Thyroid gland (tissue), 4 donors: Measurements from ENCODE around the gene BCKDHB. TPM values are rescaled to one million over a fixed set of nuclear protein-coding genes. Genes with fewer than 3 reads are reported as not detected.

ENCODE experiments used
- DNase-seq, 2 donors: peaks; one replicate each; pipeline ENCODE4 v3.0.0-alpha.2; 2019
- H3K27ac ChIP-seq, 3 donors: fragments of 200-600 bp; sonication (generic); 1 replicate in 2 of 3; 2 replicates in 1 of 3; pipeline ENCODE4 v1.5.1; 2016 to 2019; ENCODE audit warnings: mild to moderate bottlenecking in 1 of 3, moderate library complexity in 1 of 3
- H3K27me3 ChIP-seq: fragments of 200-600 bp; sonication (generic); one replicate; pipeline ENCODE4 v1.5.1; 2019
- H3K36me3 ChIP-seq, 2 donors: fragments of 200-600 bp; sonication (generic); one replicate each; pipeline ENCODE4 v1.5.1; 2016 to 2019
- H3K4me1 ChIP-seq, 2 donors: fragments of 200-600 bp; sonication (generic); one replicate each; pipeline ENCODE4 v1.5.1; 2017 to 2019
- H3K4me3 ChIP-seq, 3 donors: fragments of 200-600 bp; sonication (generic); replicated peaks in 1 of 3; 1 replicate in 2 of 3; 2 replicates in 1 of 3; pipeline ENCODE4 v1.5.1; 2016; ENCODE audit warnings: mild to moderate bottlenecking in 1 of 3
- H3K9me3 ChIP-seq: fragments of 200-600 bp; sonication (generic); one replicate; pipeline ENCODE4 v1.5.1; 2017
- POLR2A ChIP-seq, 2 donors: fragments of 450-650 bp; IDR thresholded peaks; one replicate each; pipeline ENCODE4 v1.6.1; 2017; ENCODE audit warnings: antibody characterized with exemption in 2 of 2, mild to moderate bottlenecking in 2 of 2, moderate library complexity in 1 of 2
- WGBS, 2 donors: methylation state at CpG; one replicate each; pipeline ENCODE4 v1.1.5; 2017; 5-methylcytosine and 5-hydroxymethylcytosine counted together
- intact Hi-C: fragments of 100-400 bp; cut with DNase I; formaldehyde crosslinking; loops from one replicate; pipeline ENCODE4 v1.15.1; 2023
- total RNA-seq, 4 donors: library from RNA; depleted of rRNA; stranded (reverse); fragments of >200 nt; gene quantifications; one replicate each; pipeline ENCODE4 v1.2.3, GENCODE V29; 2016
- TF ChIP-seq, protein P1 (sequence below), 6 experiments: fragments of 200-600 bp in 3 of 6; fragments of 450-650 bp in 3 of 6; sonication (generic) in 3 of 6; IDR thresholded peaks; one replicate each; pipeline ENCODE4 v1.5.1; 2016 to 2019; ENCODE audit warnings: antibody characterized with exemption in 6 of 6, mild to moderate bottlenecking in 2 of 6, inconsistent platforms in 1 of 6, moderate library complexity in 1 of 6

The BCKDHB gene
- total RNA-seq, 4 donors from 2014 or later: 16.7 to 36.9 (median 24.4) TPM

DNA sequence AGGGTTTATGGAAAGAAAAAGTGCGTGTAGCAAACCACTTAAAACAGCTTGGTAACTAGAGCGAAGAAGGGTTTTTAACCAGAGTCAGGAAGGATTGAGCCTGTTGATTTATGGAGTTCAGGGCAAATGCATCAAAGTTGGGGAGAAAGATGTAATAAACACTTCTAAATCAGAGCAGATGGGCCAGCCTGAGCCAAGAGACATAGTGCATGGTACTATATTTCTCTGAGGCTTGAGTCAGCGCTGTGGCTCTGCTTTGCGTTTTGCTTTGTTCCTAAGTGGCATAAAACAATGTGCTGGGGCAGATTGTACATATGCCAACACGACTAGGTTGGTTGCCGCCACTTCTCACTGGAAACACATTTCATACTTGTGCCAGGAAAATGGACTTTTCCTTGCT lies 111.3 kb downstream of the BCKDHB start:
- H3K4me3 ChIP-seq: no peak overlapping the region
- DNase-seq: no peak
- no peak overlapping the region for H3K27ac ChIP-seq
- no peaks in the 10 kb centered on the region for H3K4me1 ChIP-seq
- no peaks in the 10 kb centered on the region for H3K9me3 ChIP-seq
- H3K27me3 ChIP-seq: no peaks in the 10 kb centered on the region
- intact Hi-C loops: no loop called here
- H3K36me3 ChIP-seq: no peaks in the 10 kb centered on the region
- 87 to 93% methylated on average over 6 of the region's 6 CpGs for WGBS, 2 donors
- no peak for TF ChIP-seq POLR2A (IDR thresholded peaks at IDR 0.05)
- TF ChIP-seq, protein P1, sequence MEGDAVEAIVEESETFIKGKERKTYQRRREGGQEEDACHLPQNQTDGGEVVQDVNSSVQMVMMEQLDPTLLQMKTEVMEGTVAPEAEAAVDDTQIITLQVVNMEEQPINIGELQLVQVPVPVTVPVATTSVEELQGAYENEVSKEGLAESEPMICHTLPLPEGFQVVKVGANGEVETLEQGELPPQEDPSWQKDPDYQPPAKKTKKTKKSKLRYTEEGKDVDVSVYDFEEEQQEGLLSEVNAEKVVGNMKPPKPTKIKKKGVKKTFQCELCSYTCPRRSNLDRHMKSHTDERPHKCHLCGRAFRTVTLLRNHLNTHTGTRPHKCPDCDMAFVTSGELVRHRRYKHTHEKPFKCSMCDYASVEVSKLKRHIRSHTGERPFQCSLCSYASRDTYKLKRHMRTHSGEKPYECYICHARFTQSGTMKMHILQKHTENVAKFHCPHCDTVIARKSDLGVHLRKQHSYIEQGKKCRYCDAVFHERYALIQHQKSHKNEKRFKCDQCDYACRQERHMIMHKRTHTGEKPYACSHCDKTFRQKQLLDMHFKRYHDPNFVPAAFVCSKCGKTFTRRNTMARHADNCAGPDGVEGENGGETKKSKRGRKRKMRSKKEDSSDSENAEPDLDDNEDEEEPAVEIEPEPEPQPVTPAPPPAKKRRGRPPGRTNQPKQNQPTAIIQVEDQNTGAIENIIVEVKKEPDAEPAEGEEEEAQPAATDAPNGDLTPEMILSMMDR (IDR thresholded peaks at IDR 0.05): no peak

- DNase-seq: no peak
- no peak overlapping the region for H3K4me3 ChIP-seq
- no peaks in the 10 kb centered on the region for H3K27me3 ChIP-seq
- no peaks in the 10 kb centered on the region for H3K4me1 ChIP-seq
- intact Hi-C loops: no loop called here
- TF ChIP-seq, protein P1 (IDR thresholded peaks at IDR 0.05): no peak
- TF ChIP-seq POLR2A (IDR thresholded peaks at IDR 0.05): no peak
- WGBS, 2 donors: 78 to 90% methylated on average over 3 of the region's 3 CpGs
- H3K36me3 ChIP-seq: no peaks in the 10 kb centered on the region
- H3K27ac ChIP-seq: no peak overlapping the region
- H3K9me3 ChIP-seq: no peaks in the 10 kb centered on the region
Observed at GRCh38 chr6:80223743-80224212, 117.3 kb downstream of the BCKDHB start.

- no peak overlapping the region for H3K27ac ChIP-seq
- WGBS, 2 donors: 82 to 91% methylated on average over 3 of the region's 3 CpGs
- no peaks in the 10 kb centered on the region for H3K27me3 ChIP-seq
- no peaks in the 10 kb centered on the region for H3K9me3 ChIP-seq
- no peaks in the 10 kb centered on the region for H3K4me1 ChIP-seq
- intact Hi-C loops: no loop called here
- no peaks in the 10 kb centered on the region for H3K36me3 ChIP-seq
- no peak overlapping the region for H3K4me3 ChIP-seq
- DNase-seq: no peak
- TF ChIP-seq POLR2A (IDR thresholded peaks at IDR 0.05): no peak
- TF ChIP-seq, protein P1 (IDR thresholded peaks at IDR 0.05): no peak
Observed at GRCh38 chr6:80226151-80226550, 119.7 kb downstream of the BCKDHB start.

DNA sequence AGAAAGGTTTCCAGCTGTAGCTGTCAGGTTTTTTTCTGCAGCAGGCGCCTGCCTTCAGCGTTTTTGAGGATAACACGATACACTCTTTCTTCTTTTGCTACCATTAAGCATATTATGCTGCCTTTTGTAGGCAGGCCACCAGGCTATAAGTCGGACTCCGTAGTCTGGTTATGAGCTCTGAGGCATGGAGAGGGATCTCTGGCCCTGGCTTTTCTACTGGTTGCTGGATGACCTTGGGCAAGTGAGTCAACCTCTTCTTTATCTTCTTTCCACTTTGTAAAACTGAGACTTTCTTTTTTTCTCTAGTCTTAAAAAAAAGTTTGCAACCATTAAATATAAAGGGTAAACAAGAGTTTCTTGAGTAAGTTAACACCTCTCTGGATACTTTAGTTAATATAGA lies 120.2 kb downstream of the BCKDHB start:
- H3K27ac ChIP-seq: no peak overlapping the region
- no peak for DNase-seq
- TF ChIP-seq POLR2A (IDR thresholded peaks at IDR 0.05): no peak
- no peaks in the 10 kb centered on the region for H3K9me3 ChIP-seq
- H3K27me3 ChIP-seq: no peaks in the 10 kb centered on the region
- H3K4me1 ChIP-seq: no peaks in the 10 kb centered on the region
- no peak overlapping the region for H3K4me3 ChIP-seq
- 96 to 98% methylated on average over 5 of the region's 5 CpGs for WGBS, 2 donors
- no peaks in the 10 kb centered on the region for H3K36me3 ChIP-seq
- intact Hi-C loops: no loop called here

DNA sequence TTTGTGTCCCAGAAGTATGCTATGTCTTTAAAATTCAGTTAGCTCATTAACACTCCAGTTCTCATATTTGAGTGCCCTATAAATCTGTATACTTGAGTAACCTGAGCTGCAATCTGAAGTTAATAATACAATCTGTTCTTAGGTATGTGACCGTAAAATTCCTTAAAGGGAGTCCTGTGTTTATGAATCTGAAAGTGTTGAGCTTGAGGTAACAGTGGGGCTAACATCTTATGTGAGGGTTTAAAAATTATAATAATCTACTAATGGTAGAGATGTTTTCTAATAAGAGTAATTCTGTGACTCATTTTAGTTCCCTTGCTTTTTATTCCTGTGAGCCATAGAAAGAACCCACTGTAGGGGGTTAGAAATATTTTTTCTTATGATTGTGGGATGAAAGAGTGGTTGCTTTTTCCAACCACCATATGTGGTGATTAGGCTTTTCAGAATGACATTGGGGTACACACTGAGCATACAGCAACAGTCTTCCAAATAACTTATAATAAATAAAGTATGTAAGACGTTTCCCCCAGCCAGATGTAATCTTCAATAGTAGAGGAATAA lies 121.2 kb downstream of the BCKDHB start:
- Histone ChIP-seq H3K9me3 (no peaks in the 10 kb centered on the region), H3K4me3 (no peak overlapping the region), H3K4me1 (no peaks in the 10 kb centered on the region), H3K27ac (no peak overlapping the region), H3K36me3 (no peaks in the 10 kb centered on the region), H3K27me3 (no peaks in the 10 kb centered on the region)
- no peak for TF ChIP-seq POLR2A (IDR thresholded peaks at IDR 0.05)
- TF ChIP-seq, protein P1 (IDR thresholded peaks at IDR 0.05): no peak
- intact Hi-C loops: no loop called here
- no peak for DNase-seq
- 89 to 96% methylated on average over 2 of the region's 2 CpGs for WGBS, 2 donors
